H1 (cell line): ENCODE results near the gene SLC66A2. TPM values are rescaled to one million over a fixed set of nuclear protein-coding genes. Genes with fewer than 3 reads are reported as not detected.

ENCODE experiments used
- CTCF ChIP-seq, 3 experiments: IDR thresholded peaks; 1 replicate in 2 of 3; 2 replicates in 1 of 3; pipeline versions ENCODE4 v1.5.1 to v1.6.1; 2011; ENCODE audit warnings: low read length in 3 of 3, mild to moderate bottlenecking in 3 of 3, inconsistent platforms in 2 of 3, low read depth in 1 of 3, moderate library complexity in 1 of 3; ENCODE audit not compliant: insufficient read depth in 1 of 3; ENCODE audit errors: control extremely low read depth in 1 of 3
- polyA plus RNA-seq, 7 experiments: library from polyadenylated mRNA; depleted of rRNA in 3 of 7; stranded (reverse) in 5 of 7; unstranded in 2 of 7; fragments of >200 nt in 5 of 7; fragments of 200-250 nt in 2 of 7; gene quantifications; 1 replicate in 5 of 7; 2 replicates in 1 of 7; 4 replicates in 1 of 7; pipeline versions ENCODE4 v1.2.1 to v1.2.3, GENCODE V29; 2011 to 2013; ENCODE audit warnings: missing spikeins in 2 of 7, mixed read lengths in 2 of 7
- total RNA-seq: library from RNA; stranded (reverse); fragmentation: NEBNext Ultra II Directional; extraction: Animal tissue kit (Norgen Biotek cat#: 25700); gene quantifications from 2 replicates; pipeline ENCODE4 v1.2.1, GENCODE V29; 2021

Gene SLC66A2
- total and polyA plus RNA-seq, 2 of the 8 experiments (the other 6 are each of a cell fraction or from before 2014, with no cell fraction given) = 15.0 to 18.9 TPM

- TF ChIP-seq CTCF (IDR thresholded peaks at IDR 0.05; ENCODE audit: control extremely low read depth in 1 of 3, insufficient read depth in 1 of 3, low read depth in 1 of 3, low read length in 3 of 3) = no peak
Measured at GRCh38 chr18:79917853-79918614, 33.4 kb downstream of the SLC66A2 start (continued).
